ENCODE results near the gene MYO15A. TPM values are rescaled to one million over a fixed set of nuclear protein-coding genes. Genes with fewer than 3 reads are reported as not detected.

MYO15A gene
- total RNA-seq, 1 donor = 0.84 TPM

- Histone ChIP-seq H3K4me3 (ENCODE audit: low read length) (no peak overlapping the region), H3K9me3 (ENCODE audit: low read depth, low read length) (no peaks in the 10 kb centered on the region), H3K4me1 (ENCODE audit: insufficient read depth, low read length) (peaks cover 10% of the 10 kb centered on the region)
These were observed 67.6 kb downstream of the MYO15A start for GRCh38 chr17:18176176-18176575.

GRCh38 chr17:18177133-18177532 lies 68.6 kb downstream of the MYO15A start:
- H3K9me3 ChIP-seq (ENCODE audit: low read depth, low read length) = no peaks in the 10 kb centered on the region
- no peak overlapping the region for H3K4me3 ChIP-seq (ENCODE audit: low read length)
- H3K27me3 ChIP-seq (ENCODE audit: insufficient read depth, low read length) = no peaks in the 10 kb centered on the region
- peaks cover 17% of the 10 kb centered on the region for H3K4me1 ChIP-seq (ENCODE audit: insufficient read depth, low read length)

More at GRCh38 chr17:18176176-18176575, 67.6 kb downstream of the MYO15A start:
- H3K27me3 ChIP-seq (ENCODE audit: insufficient read depth, low read length) = no peaks in the 10 kb centered on the region

DNA sequence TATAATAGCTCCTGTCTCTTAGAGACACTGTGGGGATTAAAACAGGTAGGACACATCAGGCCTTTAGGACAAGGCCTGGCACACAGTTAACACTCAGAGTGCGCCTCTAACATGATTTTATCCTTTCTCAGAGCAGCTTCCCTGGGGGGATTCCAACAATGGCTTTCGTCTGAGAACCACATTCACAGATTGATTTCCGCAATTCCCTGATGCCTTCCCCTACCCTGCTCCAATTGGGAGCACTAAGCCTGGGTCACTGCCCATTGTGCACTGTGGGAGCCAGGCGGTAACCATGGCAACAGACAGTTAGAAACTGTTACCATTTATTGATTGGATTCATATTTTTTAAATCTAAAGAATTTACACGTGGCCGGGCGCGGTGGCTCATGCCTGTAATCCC lies 69.2 kb downstream of the MYO15A start:
- H3K9me3 ChIP-seq (ENCODE audit: low read depth, low read length) = no peaks in the 10 kb centered on the region
- H3K4me3 ChIP-seq (ENCODE audit: low read length) = no peak overlapping the region
- H3K27me3 ChIP-seq (ENCODE audit: insufficient read depth, low read length) = no peaks in the 10 kb centered on the region
- H3K4me1 ChIP-seq (ENCODE audit: insufficient read depth, low read length) = peaks cover 23% of the 10 kb centered on the region

- no peaks in the 10 kb centered on the region for H3K9me3 ChIP-seq (ENCODE audit: low read depth, low read length)
- no peak overlapping the region for H3K4me3 ChIP-seq (ENCODE audit: low read length)
- H3K27me3 ChIP-seq (ENCODE audit: insufficient read depth, low read length) = no peaks in the 10 kb centered on the region
- H3K4me1 ChIP-seq (ENCODE audit: insufficient read depth, low read length) = peaks cover 24% of the 10 kb centered on the region
These were observed 70.6 kb downstream of the MYO15A start for GRCh38 chr17:18179196-18179595.

DNA sequence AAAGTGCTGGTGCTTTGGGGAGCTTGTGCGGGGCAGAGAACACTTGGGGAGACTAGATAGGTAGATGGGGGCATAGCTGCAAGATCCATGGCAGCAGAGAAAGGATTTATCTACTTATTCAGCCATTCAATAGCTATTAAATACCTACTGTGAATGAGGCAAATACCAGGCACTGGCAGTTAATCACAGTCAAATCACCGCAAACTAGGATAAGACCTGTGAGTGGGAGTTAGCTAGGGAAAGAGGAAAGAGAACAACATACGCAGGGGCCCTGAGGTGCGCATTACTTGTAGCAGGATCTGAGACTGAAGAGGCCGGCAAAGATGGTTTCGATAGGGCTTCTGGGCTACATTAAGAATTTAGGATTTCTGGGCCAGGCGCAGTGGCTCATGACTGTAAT lies 71.2 kb downstream of the MYO15A start:
- Histone ChIP-seq H3K4me1 (ENCODE audit: insufficient read depth, low read length) (peaks cover 27% of the 10 kb centered on the region), H3K9me3 (ENCODE audit: low read depth, low read length) (no peaks in the 10 kb centered on the region), H3K4me3 (ENCODE audit: low read length) (no peak overlapping the region), H3K27me3 (ENCODE audit: insufficient read depth, low read length) (no peaks in the 10 kb centered on the region)

GRCh38 chr17:18181358-18181757 lies 72.8 kb downstream of the MYO15A start:
- no peak overlapping the region for H3K4me3 ChIP-seq (ENCODE audit: low read length)

DNA sequence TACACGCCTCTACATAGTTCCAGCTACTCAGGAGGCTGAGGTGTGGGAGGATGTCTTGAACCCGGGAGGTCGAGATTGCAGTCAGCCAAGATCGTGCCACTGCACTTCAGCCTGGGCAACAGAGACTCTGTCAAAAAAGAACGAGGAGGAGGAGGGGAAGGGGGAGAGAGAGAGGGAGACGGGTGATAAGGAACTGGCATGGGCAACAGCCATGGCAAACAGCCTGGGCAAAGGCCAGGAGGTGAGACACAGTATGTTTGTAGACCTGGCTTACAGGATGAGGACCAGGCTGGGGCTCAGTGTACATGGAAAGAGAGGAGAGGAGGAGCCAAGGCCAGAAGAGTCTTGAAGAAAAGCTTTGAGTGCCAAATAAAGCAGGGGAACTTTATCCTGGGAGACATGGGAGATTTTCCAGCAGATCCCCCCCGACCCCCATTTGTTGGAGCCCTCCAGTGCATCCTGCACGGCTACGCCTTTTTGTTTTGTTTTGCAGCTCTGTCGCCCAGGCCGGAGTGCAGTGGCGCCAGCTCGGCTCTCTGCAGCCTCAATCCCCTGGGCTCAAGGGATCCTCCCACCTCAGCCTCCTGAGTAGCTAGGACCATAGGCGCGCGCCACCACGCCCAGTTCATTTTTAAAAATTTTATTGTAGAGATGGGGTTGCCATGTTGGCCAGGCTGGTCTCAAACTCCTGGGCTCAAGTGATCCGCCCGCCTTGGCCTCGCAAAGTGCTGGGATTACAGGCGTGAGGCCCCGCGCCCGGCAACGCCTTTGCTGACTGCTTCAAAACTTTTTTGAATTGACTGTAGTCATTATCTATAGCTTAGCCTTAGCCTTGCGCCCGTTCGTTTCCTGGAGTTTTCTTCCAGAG lies 73.8 kb downstream of the MYO15A start:
- Histone ChIP-seq H3K27me3 (ENCODE audit: insufficient read depth, low read length) (no peaks in the 10 kb centered on the region), H3K9me3 (ENCODE audit: low read depth, low read length) (no peaks in the 10 kb centered on the region)

More at GRCh38 chr17:18181358-18181757, 72.8 kb downstream of the MYO15A start:
- Histone ChIP-seq H3K9me3 (ENCODE audit: low read depth, low read length) (no peaks in the 10 kb centered on the region), H3K4me1 (ENCODE audit: insufficient read depth, low read length) (peaks cover 36% of the 10 kb centered on the region), H3K27me3 (ENCODE audit: insufficient read depth, low read length) (no peaks in the 10 kb centered on the region)

DNA sequence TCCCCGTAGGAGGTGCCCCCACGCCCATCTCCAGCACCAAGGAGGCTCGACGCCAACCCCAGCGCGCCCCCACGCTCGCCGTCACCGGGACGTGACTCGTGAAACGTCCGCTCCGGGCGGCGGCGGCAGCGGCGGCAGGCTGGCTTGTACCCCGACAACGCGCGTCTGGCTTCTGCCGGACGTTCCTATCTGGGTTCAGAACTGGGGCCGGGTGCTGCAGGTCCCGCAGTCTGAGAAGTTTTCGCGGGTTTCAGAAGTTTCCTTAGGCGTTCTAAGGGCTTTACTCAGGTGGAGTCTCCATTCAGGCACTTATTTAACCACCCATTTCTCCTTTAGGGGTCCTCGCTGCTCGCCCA lies 74.4 kb downstream of the MYO15A start:
- no peaks in the 10 kb centered on the region for H3K9me3 ChIP-seq (ENCODE audit: low read depth, low read length)
- H3K4me3 ChIP-seq (ENCODE audit: low read length) = peak overlapping the region; percentile 78
- peaks cover 48% of the 10 kb centered on the region for H3K4me1 ChIP-seq (ENCODE audit: insufficient read depth, low read length)
- H3K27me3 ChIP-seq (ENCODE audit: insufficient read depth, low read length) = no peaks in the 10 kb centered on the region

More for the DNA sequence above, 73.8 kb downstream of the MYO15A start:
- Histone ChIP-seq H3K4me1 (ENCODE audit: insufficient read depth, low read length) (peaks cover 42% of the 10 kb centered on the region), H3K4me3 (ENCODE audit: low read length) (peak overlapping the region; percentile 78)

- peaks cover 53% of the 10 kb centered on the region for H3K4me1 ChIP-seq (ENCODE audit: insufficient read depth, low read length)
These were observed 75.0 kb downstream of the MYO15A start, which contains the start of gene ALKBH5 for GRCh38 chr17:18183334-18184142. ALKBH5 (plus strand) TSS chr17:18183828; CDS start chr17:18184244, 416 bp downstream.

DNA sequence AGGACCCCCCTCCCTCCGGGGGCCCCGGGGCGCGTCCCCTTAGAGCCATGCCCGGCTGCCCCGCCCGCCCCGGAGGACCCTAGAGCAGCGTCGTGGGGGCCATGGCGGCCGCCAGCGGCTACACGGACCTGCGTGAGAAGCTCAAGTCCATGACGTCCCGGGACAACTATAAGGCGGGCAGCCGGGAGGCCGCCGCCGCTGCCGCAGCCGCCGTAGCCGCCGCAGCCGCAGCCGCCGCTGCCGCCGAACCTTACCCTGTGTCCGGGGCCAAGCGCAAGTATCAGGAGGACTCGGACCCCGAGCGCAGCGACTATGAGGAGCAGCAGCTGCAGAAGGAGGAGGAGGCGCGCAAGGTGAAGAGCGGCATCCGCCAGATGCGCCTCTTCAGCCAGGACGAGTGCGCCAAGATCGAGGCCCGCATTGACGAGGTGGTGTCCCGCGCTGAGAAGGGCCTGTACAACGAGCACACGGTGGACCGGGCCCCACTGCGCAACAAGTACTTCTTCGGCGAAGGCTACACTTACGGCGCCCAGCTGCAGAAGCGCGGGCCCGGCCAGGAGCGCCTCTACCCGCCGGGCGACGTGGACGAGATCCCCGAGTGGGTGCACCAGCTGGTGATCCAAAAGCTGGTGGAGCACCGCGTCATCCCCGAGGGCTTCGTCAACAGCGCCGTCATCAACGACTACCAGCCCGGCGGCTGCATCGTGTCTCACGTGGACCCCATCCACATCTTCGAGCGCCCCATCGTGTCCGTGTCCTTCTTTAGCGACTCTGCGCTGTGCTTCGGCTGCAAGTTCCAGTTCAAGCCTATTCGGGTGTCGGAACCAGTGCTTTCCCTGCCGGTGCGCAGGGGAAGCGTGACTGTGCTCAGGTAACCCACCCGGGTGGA lies 75.8 kb downstream of the MYO15A start:
- Histone ChIP-seq H3K4me3 (ENCODE audit: low read length) (peak overlapping the region; percentile 78), H3K4me1 (ENCODE audit: insufficient read depth, low read length) (peaks cover 56% of the 10 kb centered on the region), H3K27me3 (ENCODE audit: insufficient read depth, low read length) (no peaks in the 10 kb centered on the region), H3K9me3 (ENCODE audit: low read depth, low read length) (no peaks in the 10 kb centered on the region)

More at GRCh38 chr17:18183334-18184142, 75.0 kb downstream of the MYO15A start, which contains the start of gene ALKBH5:
- H3K27me3 ChIP-seq (ENCODE audit: insufficient read depth, low read length) = no peaks in the 10 kb centered on the region
- H3K9me3 ChIP-seq (ENCODE audit: low read depth, low read length) = no peaks in the 10 kb centered on the region
- peak within 1 kb of the TSS; percentile 78 for H3K4me3 ChIP-seq (ENCODE audit: low read length)

DNA sequence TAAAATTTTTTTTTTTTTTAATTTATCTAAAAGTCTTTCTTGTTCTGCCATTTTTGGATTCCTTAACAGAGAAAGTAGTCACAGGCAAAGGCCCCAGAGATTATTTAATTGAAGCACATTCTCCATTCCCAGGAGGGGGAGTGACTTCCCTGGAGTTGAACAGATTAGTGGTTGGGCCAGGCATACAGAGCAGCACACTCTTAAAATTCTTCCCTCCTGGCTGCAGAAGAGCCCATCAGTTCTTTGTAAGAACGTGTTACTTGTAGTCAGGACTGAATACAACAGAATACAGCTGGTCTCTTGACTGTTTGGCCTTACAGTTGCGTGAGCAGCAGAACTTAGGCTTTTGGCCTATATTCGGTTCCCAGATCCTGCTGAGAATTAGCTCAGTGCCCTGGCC lies 76.8 kb downstream of the MYO15A start:
- H3K4me3 ChIP-seq (ENCODE audit: low read length) = peak overlapping the region; percentile 78
- peaks cover 66% of the 10 kb centered on the region for H3K4me1 ChIP-seq (ENCODE audit: insufficient read depth, low read length)
- H3K9me3 ChIP-seq (ENCODE audit: low read depth, low read length) = no peaks in the 10 kb centered on the region
- no peaks in the 10 kb centered on the region for H3K27me3 ChIP-seq (ENCODE audit: insufficient read depth, low read length)

DNA sequence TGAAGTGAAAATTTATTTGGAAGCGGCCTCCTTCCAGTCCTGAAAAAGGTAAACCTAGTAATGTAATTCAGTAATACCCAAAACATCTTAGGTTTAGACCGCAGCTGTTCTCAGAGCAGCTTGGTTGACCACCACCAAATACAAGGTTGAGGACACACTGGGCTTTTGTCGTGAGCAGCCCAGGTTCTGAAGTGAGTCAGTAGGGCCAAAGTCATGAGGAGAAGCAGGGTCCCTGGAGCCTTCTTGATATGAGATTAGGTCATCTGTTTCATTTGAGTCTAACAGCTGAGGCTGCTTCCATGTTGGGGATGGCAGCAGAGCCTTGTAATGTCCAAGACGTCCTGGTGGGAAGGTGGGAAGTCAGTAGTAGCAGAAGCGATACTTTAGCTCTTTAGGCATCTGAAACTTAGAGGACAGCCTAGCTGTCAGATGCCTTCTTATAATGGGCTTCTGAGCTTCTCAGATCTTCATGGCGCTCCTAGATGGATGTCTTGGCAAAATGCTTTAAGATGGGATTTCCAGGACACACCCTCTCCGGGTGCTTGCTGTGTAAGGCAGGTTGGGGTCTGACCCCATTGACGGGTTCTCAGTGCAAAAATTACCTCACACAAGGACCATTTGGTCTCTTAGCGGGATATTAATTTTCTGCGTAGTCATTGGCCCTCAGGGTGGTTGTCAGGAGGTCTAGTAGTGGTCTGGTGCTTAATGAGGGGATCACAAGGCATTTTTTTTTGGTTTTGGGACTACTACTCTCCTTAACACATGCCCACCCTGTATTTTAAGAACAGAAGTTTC lies 77.5 kb downstream of the MYO15A start:
- Histone ChIP-seq H3K27me3 (ENCODE audit: insufficient read depth, low read length) (no peaks in the 10 kb centered on the region), H3K4me3 (ENCODE audit: low read length) (peak overlapping the region; percentile 78), H3K4me1 (ENCODE audit: insufficient read depth, low read length) (peaks cover 72% of the 10 kb centered on the region), H3K9me3 (ENCODE audit: low read depth, low read length) (no peaks in the 10 kb centered on the region)

- Histone ChIP-seq H3K27me3 (ENCODE audit: insufficient read depth, low read length) (no peaks in the 10 kb centered on the region), H3K4me1 (ENCODE audit: insufficient read depth, low read length) (peaks cover 76% of the 10 kb centered on the region), H3K9me3 (ENCODE audit: low read depth, low read length) (no peaks in the 10 kb centered on the region), H3K4me3 (ENCODE audit: low read length) (peak overlapping the region; percentile 78)
These were observed 78.0 kb downstream of the MYO15A start for GRCh38 chr17:18186627-18186982.

GRCh38 chr17:18187226-18187625 lies 78.7 kb downstream of the MYO15A start:
- Histone ChIP-seq H3K27me3 (ENCODE audit: insufficient read depth, low read length) (no peaks in the 10 kb centered on the region), H3K4me1 (ENCODE audit: insufficient read depth, low read length) (peaks cover 75% of the 10 kb centered on the region), H3K9me3 (ENCODE audit: low read depth, low read length) (no peaks in the 10 kb centered on the region), H3K4me3 (ENCODE audit: low read length) (peak overlapping the region; percentile 2)
